HG02571 (cell line): ENCODE results near the gene C22orf42.
"Not testable (repeated sequence)": the region's sequence is repeated elsewhere in the genome, so short reads cannot be mapped to it uniquely, and the experiment has no call there.

Experiments used
- ATAC-seq: cut with Tn5 transposase; IDR thresholded peaks from one replicate; pipeline ENCODE4 v1.9.1; 2021; ENCODE audit warnings: mild to moderate bottlenecking, moderate library complexity; ENCODE audit not compliant: unreplicated experiment

The C22orf42 gene

DNA sequence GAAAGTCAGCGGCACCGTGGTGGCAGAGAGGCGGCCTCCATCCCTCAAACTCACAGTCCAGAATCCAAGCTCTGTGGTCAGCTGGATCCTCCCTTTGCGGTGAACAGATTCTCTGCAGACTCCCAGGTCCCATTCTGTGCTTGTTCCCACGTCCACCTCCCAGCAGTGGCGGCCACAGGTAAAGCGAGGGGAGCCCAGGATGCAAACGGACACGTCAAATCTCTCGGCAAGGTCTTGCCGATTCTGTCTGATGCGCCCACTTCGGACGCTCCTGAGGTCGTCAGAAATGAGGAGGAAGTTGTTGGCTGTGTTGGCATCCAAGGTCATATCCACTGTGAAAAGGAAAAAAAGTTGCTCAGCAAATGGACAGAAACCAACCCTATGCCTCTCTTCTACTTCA, 31.9 kb upstream of the C22orf42 start:
- not testable (repeated sequence) for ATAC-seq

- no peak for ATAC-seq
Measured at GRCh38 chr22:32185821-32186220, 26.7 kb upstream of the C22orf42 start.

DNA sequence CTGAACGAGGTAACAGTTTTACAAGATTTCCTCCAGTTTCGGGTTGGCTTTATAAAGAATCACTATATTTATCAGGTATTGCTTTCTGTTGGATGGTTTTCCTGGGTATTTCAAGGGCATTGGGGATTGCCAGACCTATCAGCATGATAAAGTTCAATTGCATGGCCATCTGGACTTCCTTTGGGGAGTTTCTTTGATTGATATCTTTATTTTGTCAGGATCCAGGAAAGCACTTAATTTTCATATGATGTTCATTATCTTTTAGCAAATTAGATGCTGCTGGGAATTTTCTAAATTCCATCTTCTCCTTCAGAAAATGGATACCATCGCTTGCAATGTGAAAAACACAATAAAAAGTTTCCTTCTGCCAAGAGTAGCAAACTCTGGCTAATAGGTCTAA, 24.5 kb upstream of the C22orf42 start:
- no peak for ATAC-seq

DNA sequence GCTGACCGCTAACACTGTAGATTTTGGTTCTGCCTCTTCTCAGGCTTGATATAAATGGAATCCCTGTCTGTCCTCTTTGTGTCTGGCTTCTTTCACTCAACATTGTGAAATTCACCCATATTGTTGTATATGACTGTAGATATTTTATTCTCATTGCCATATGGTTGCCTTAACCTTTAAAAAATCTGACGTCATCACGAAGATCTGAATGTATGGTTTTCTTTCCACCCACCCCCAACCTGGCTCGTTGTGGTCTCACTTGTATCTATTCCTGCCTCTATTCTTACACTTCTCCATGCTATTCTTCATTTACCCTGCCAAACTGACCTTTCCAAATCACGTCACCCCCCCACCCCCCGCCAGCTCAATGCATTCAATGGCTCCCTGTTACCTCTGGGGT, 21.9 kb upstream of the C22orf42 start:
- no peak for ATAC-seq

DNA sequence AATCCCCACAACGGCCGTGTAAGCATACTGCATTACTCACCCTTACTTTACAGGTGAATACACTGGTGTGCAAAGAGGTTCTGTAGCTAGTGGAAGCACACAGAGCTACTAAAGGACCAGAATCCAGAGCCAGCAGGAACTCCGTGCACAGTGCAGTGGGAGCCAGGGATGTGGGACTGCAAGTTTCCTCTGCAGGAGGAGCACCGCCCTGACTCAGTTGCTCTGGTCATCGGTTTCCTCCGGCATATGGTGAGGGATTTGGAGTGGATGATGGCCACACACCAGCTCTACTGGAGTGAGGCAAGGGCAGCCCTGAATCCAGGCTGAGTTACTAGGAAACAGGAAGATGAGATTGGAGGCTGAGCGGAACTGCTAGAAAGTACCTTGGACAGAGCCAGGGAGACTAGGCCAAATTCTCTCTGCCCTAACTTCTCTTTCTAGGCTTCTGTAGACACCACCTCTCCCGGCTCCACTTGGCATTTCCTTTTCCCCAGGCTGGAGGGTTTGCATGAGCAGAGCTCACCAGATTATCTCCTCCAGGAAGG, 18.2 kb upstream of the C22orf42 start:
- no peak for ATAC-seq

DNA sequence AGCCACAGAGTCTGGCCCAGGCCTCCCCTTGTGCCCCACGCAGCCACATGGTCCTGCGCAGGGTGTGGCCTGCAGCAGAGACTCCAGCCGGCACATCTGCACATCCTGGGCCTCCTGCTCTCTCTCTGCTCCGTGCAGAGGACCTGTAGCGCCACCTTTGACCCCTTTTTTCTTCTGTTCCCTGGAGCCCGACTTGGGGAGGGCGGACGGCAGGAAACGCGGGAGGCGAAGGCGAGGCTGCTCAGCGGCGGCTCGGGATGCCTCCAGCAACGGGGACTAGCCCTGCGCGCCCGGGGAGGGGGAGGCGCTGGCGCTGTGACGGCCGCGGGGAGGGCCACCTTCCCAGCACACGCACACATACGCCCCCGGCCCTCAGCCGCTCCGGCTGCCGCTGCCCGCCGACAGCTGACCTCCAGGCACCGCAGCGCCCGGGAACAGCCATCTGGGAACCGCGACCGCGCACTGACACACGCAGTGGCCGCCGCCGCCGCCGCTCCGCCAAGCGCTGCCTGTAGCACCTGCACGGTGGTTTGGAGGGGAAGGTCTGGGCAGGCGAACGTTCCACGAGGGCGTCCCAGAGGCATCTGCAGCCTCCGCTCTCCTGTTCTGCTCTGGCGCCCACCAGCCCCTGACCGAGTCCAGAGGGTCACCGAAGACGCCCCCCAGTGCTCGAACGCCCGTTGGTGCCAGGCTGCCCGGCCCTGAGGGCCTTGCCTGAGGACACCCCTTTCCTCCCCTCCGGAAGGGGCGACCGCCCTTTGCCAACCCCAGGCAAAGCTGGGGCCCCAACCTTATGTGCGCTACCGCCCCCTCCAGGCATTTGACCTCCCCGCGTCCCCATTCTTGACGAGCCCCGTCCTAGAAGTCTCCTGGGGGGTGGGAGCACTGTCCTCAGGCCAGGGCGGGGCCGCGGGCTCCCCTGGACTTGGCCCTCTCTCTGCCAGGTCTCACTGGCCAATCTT, 16.9 kb upstream of the C22orf42 start:
- no peak for ATAC-seq

GRCh38 chr22:32175115-32175514, 16.0 kb upstream of the C22orf42 start:
- no peak for ATAC-seq

GRCh38 chr22:32165681-32166080, 6.6 kb upstream of the C22orf42 start:
- ATAC-seq: no peak

DNA sequence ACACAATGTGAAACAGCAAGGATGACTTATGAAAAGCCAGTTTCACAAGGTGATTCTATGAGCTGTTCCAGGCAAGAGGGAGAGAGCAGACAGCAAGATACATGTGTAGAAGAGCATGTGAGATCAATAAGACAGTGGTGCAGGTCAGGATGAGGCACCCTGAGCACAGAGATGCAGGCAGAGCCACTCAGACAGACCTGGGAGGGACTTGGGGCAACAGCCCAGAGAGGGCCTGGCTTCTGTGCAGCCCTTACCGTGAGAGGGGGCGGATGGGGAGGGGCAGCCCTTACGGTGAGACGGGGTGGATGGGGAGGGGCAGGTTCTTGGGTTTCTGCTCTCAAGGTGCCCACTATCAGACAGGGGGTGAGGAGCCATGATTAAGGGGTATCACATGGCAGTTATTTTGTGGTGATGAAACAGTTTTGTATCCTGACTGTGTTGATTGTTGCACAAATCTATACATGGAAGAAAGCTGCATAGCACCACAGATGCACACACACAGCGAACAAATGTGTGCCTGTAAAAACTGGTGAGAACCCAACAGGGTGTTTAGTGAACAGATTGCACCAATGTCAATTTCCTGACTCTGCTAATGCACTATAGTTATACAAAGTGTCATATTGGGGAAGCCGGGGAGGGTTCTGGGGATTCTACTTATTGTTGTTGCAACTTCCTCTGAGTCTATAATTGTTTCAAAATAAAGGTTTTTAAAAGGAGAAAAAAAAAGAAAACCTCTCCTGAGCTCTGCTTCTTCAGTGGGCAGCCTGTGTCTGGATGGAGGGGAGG, 5.2 kb upstream of the C22orf42 start:
- ATAC-seq: no peak

GRCh38 chr22:32160411-32160810, 1.3 kb upstream of the C22orf42 start:
- ATAC-seq: not testable (repeated sequence)

- ATAC-seq: not testable (repeated sequence)
Measured at GRCh38 chr22:32157632-32158031, 1.5 kb downstream of the C22orf42 start.

DNA sequence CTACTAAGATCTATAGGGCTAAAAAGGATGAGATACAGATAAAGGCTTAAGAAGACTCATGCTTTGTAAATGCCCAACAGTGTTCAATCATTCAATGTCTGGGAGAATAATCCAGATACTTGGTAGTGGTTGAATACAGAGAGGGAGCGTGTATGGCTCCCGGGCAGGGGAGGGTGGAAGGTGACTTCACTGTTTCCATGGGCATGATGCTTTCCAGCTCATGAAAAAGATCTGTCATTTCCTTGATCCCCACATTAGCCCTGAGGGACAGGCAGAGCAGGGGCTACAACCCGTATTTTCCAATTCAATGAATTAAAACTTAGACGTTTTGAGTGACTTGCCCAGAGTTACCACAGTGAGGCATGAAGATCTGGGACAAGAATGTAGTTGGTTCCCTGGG, 4.4 kb downstream of the C22orf42 start:
- not testable (repeated sequence) for ATAC-seq

- ATAC-seq: not testable (repeated sequence)
Measured at GRCh38 chr22:32151641-32152040, 7.5 kb downstream of the C22orf42 start.

- ATAC-seq: not testable (repeated sequence)
Measured at GRCh38 chr22:32150647-32151046, 8.5 kb downstream of the C22orf42 start.

DNA sequence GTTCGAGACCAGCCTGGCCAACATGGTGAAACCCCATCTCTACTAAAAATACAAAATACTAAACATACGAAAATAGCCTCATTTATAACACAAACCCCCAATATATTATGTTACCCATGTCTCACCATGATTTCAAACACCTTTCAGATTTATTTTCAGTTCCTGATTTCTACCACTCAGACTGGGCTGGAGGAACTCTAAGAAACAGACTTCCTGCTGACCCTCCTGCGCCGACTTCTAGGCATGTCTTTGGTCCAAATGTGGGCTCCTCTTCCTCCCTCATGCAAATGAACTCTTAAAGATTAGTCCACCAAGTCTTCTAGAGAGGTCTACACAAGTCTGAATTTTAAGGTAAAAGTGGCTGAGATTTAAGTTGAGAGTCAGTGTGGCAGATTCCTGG, 10.7 kb downstream of the C22orf42 start:
- ATAC-seq: not testable (repeated sequence)

GRCh38 chr22:32147128-32147527, 12.0 kb downstream of the C22orf42 start:
- ATAC-seq: not testable (repeated sequence)

DNA sequence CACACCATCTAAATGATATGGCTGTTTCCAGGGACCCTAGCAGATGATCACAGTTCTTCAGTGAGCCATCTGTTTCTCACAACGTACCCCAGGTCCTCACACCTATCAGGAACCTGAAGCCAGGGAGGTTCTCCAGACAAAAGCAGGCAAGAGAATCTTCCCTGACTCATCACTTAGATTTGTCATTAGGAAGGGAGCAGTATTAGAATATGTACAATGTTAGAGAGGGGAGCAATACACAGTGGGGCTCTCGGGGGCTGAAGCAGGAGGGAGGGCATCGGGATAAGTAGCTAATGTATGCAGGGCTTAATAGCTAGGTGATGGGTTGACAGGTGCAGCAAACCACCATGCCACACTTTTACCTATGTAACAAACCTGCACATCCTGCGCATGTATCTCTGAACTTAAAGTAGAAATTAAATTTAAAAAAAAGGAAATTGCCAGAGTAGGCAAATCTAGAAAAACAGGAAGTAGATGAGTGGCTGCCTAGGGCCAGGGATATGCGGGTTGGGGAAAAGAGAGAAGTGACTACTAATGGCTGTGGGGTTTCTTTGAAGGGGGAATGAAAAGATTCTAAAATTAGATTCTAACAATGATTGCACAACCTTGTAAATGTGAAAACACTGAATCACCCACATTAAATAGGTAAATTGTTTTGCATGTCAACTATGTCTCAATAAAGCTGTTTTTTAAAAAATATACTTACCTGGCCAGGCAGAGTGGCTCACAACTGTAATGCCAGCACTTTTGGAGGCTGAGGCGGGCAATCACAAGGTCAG, 14.4 kb downstream of the C22orf42 start:
- ATAC-seq: no peak

- ATAC-seq: no peak
Measured at GRCh38 chr22:32142600-32142999, 16.5 kb downstream of the C22orf42 start.

DNA sequence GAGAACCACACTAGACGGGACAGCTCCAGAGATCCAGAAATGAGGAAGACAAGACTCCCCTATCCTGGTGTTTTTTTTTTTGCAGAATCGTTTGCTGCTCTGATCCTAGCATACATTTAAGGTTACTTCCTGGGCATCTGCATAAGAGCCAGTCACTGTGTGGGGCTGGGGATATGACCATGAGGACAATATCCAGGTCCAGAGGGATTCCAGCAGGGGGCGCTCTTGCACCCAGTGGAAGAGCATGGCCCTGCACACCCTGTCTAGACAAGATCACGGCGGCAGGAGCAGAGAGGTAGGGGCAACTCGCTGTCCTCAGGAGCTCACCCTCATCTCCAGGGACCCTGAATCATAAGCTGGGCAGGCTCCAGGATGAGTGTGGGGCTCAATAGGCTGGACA, 18.4 kb downstream of the C22orf42 start:
- not testable (repeated sequence) for ATAC-seq

DNA sequence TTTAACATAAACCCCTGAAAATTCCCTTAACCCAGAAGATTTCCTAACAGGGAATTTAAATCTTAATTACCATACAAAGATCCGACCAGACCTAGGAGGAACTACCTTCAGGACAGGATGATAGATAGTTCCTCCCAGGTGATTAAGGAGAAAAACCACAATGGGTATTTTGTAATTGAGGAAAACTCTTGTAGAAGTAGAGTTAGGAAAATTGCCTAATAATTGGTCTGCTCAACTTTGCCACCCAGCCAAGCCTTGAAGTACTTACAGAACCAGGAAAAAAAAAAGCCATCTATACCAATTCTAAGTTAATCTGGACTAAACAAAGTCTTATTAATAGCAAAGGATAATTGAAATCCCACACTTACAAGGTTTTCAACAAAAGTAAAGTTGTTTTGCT, 20.5 kb downstream of the C22orf42 start:
- not testable (repeated sequence) for ATAC-seq
